Fibroblast of skin of back (primary cell): ENCODE data around the gene STAM2.

ENCODE experiments used
- DNase-seq: peaks from one replicate; pipeline ENCODE4 v3.0.0-alpha.2; 2013

STAM2 gene

GRCh38 chr2:152068226-152068625 is 107.3 kb downstream of the STAM2 start:
- DNase-seq, result no peak

- no peak for DNase-seq
Measured at GRCh38 chr2:152067823-152068222, 107.7 kb downstream of the STAM2 start.
